ENCODE data around the gene MSMO1.
A peak's percentile ranks its signal among the peaks of the same experiment; 100 is the strongest.

MSMO1 gene

DNA sequence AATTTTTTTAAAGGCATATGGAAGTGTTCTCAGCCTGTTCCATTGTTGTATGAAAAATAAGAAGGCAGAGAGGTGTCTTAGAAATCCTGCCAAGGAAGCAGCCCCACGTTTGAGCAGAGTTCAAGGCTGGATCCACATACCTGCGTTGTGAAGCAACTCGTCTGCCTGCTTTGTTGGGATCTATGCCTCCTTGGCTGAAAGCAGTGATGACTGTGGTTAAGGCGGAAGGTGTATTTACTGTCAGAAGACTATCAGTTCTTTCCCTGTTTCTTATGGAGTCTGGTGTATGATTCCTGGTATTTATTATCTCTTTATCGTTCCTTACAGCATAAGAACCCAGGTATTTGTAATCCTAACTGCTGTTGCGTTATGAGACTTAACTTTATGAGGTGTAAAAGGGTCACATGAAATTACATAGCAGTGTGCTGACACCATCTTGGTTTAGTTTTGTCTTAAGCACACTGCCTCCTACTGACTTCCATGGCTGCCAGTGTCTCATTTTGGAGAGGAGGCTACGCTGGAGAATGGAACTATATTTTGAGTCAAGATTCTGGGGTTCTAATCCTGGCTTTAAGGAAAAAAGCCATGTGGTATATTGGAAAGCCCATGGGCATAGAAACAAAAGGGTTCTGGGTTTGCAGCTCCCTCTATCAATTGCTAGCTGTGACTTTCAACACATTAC lies 3.1 kb upstream of the MSMO1 start:
- Histone ChIP-seq H3K27ac (ENCODE audit: low read depth in 2 of 2, low read length in 2 of 2) (no peak overlapping the region), H3K4me1 (ENCODE audit: control insufficient read depth in 2 of 2, insufficient read depth in 2 of 2, low read length in 2 of 2) (peaks cover 11 to 14% of the 10 kb centered on the region in 2 donors), H3K4me3 (ENCODE audit: low read length in 2 of 2) (no peak overlapping the region)

DNA sequence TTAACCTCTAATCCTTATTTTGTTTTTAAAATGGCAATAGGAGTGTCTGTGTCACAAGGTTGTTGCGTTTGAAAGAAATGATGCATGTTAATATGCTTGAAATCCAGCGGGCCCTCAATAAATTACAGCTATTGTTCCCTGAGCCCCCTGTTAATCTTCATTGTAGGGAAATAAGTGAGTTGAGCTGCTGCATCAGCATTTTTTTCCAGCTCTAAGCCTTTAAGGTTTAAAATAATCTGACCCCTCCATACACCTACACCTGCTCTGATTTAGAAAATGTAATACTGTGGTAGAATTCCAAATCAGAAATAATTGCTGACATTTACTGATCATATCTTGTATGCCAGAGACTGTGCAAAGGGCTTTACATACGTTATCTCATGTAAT lies 2.6 kb upstream of the MSMO1 start:
- no peak overlapping the region for H3K27ac ChIP-seq (ENCODE audit: low read depth in 2 of 2, low read length in 2 of 2)
- H3K9me3 ChIP-seq (ENCODE audit: control insufficient read depth in 2 of 2, low read length in 2 of 2), result no peaks in the 10 kb centered on the region
- peaks cover 11 to 14% of the 10 kb centered on the region in 2 donors for H3K4me1 ChIP-seq (ENCODE audit: control insufficient read depth in 2 of 2, insufficient read depth in 2 of 2, low read length in 2 of 2)
- H3K4me3 ChIP-seq (ENCODE audit: low read length in 2 of 2), result no peak overlapping the region
- H3K36me3 ChIP-seq (ENCODE audit: control insufficient read depth in 2 of 2, insufficient read depth in 2 of 2, low read length in 2 of 2), result no peaks in the 10 kb centered on the region
- no peak overlapping the region for H3K9ac ChIP-seq (ENCODE audit: low read depth in 1 of 2, low read length in 2 of 2)
- H3K27me3 ChIP-seq (ENCODE audit: control insufficient read depth in 2 of 2, insufficient read depth in 2 of 2, low read length in 2 of 2), result no peaks in the 10 kb centered on the region

More for the DNA sequence above, 3.1 kb upstream of the MSMO1 start:
- no peak overlapping the region for H3K9ac ChIP-seq (ENCODE audit: low read depth in 1 of 2, low read length in 2 of 2)
- H3K27me3 ChIP-seq (ENCODE audit: control insufficient read depth in 2 of 2, insufficient read depth in 2 of 2, low read length in 2 of 2), result no peaks in the 10 kb centered on the region
- H3K36me3 ChIP-seq (ENCODE audit: control insufficient read depth in 2 of 2, insufficient read depth in 2 of 2, low read length in 2 of 2), result no peaks in the 10 kb centered on the region
- H3K9me3 ChIP-seq (ENCODE audit: control insufficient read depth in 2 of 2, low read length in 2 of 2), result no peaks in the 10 kb centered on the region

DNA sequence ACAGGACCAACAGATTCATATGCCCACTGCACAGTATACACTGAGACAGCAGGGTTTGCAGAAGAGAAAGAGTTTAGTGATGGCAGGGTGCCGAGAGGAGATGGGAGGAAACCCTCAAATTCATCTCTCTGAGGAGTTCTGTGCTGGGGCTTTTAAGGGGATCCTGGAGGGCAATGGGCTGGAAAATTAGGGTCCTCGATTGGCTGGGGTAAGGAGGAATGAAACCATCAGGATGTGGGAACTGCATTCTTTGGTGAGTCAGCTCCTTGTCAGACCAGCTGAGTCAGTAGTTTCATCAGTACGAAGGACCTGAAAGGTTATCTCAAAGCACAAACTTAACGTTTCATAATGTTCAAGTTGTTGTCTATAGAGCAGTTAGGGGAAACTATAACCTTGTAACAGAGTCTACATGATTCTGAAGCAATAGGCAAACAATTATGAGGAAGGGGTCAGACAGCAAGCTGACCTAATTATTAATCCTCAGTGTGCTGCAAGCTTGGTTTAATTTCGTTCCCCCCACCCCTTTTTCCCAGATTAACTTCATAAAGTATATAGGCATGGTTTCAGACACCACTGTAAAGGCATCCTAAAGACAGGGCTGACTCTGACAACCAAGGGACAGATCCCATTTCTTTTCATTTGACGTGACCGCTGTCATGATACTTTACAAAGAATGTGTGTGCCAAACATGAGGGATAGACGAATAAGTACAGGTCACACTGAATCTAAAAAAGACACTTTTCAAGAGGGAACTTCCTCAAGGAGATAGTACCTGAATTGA lies 1.5 kb upstream of the MSMO1 start:
- Histone ChIP-seq H3K9ac (ENCODE audit: low read depth in 1 of 2, low read length in 2 of 2) (no peak overlapping the region), H3K27ac (ENCODE audit: low read depth in 2 of 2, low read length in 2 of 2) (no peak overlapping the region)

DNA sequence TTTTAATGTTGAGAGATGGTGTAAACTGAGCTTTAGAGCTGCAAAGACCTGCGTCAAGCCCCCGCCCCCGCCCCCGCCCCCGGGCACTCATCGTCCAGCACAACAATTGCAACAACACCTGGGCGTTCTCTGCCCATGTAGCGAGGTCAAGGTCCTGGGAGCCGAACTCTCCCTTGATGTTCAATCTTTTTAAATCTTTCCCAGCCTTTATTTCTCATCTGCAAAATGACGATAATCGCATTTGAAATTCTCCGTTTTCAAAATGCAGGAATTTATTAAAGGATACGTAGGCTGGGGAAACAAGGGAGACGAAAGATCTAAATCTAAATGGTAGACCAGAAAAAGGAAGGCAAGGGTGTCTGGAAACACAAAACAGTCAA lies 648 bp upstream of the MSMO1 start:
- peak overlapping the region; percentile 70 to 76 for H3K9ac ChIP-seq (ENCODE audit: low read depth in 1 of 2, low read length in 2 of 2)
- no peaks in the 10 kb centered on the region for H3K36me3 ChIP-seq (ENCODE audit: control insufficient read depth in 2 of 2, insufficient read depth in 2 of 2, low read length in 2 of 2)
- no peaks in the 10 kb centered on the region for H3K9me3 ChIP-seq (ENCODE audit: control insufficient read depth in 2 of 2, low read length in 2 of 2)
- H3K27ac ChIP-seq (ENCODE audit: low read depth in 2 of 2, low read length in 2 of 2), result peak overlapping the region; percentile 82
- H3K4me1 ChIP-seq (ENCODE audit: control insufficient read depth in 2 of 2, insufficient read depth in 2 of 2, low read length in 2 of 2), result peaks cover 11 to 14% of the 10 kb centered on the region in 2 donors
- H3K27me3 ChIP-seq (ENCODE audit: control insufficient read depth in 2 of 2, insufficient read depth in 2 of 2, low read length in 2 of 2), result no peaks in the 10 kb centered on the region
- peak overlapping the region; percentile 80 to 95 for H3K4me3 ChIP-seq (ENCODE audit: low read length in 2 of 2)

More for the DNA sequence above, 1.5 kb upstream of the MSMO1 start:
- no peaks in the 10 kb centered on the region for H3K27me3 ChIP-seq (ENCODE audit: control insufficient read depth in 2 of 2, insufficient read depth in 2 of 2, low read length in 2 of 2)
- H3K9me3 ChIP-seq (ENCODE audit: control insufficient read depth in 2 of 2, low read length in 2 of 2), result no peaks in the 10 kb centered on the region
- H3K36me3 ChIP-seq (ENCODE audit: control insufficient read depth in 2 of 2, insufficient read depth in 2 of 2, low read length in 2 of 2), result no peaks in the 10 kb centered on the region
- H3K4me1 ChIP-seq (ENCODE audit: control insufficient read depth in 2 of 2, insufficient read depth in 2 of 2, low read length in 2 of 2), result peaks cover 11 to 14% of the 10 kb centered on the region in 2 donors
- H3K4me3 ChIP-seq (ENCODE audit: low read length in 2 of 2), result peak overlapping the region; percentile 80 to 95

DNA sequence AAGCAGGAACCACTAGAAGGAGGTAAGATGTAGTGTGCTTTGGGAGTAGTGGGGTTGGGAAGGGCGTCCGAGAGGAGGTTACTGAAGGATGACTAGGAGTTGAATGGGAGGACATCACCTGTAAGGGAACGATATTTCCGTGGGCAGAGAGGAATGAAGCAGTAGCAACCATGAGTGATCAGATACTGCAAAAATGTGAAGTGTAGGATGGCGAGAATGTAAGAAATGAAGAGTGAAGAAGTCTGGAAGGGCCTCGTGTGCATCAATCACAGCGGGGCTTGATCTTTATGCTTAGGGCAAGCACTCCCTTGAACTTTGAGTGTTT lies 594 bp downstream of the MSMO1 start:
- peaks cover 0 to 2% of the 10 kb centered on the region in 2 donors for H3K36me3 ChIP-seq (ENCODE audit: control insufficient read depth in 2 of 2, insufficient read depth in 2 of 2, low read length in 2 of 2)
- peak overlapping the region; percentile 82 to 88 for H3K27ac ChIP-seq (ENCODE audit: low read depth in 2 of 2, low read length in 2 of 2)
- peak overlapping the region; percentile 85 to 100 for H3K4me3 ChIP-seq (ENCODE audit: low read length in 2 of 2)
- H3K9ac ChIP-seq (ENCODE audit: low read depth in 1 of 2, low read length in 2 of 2), result peak overlapping the region; percentile 81 to 82
- H3K9me3 ChIP-seq (ENCODE audit: control insufficient read depth in 2 of 2, low read length in 2 of 2), result no peaks in the 10 kb centered on the region
- peaks cover 11 to 14% of the 10 kb centered on the region in 2 donors for H3K4me1 ChIP-seq (ENCODE audit: control insufficient read depth in 2 of 2, insufficient read depth in 2 of 2, low read length in 2 of 2)
- no peaks in the 10 kb centered on the region for H3K27me3 ChIP-seq (ENCODE audit: control insufficient read depth in 2 of 2, insufficient read depth in 2 of 2, low read length in 2 of 2)

DNA sequence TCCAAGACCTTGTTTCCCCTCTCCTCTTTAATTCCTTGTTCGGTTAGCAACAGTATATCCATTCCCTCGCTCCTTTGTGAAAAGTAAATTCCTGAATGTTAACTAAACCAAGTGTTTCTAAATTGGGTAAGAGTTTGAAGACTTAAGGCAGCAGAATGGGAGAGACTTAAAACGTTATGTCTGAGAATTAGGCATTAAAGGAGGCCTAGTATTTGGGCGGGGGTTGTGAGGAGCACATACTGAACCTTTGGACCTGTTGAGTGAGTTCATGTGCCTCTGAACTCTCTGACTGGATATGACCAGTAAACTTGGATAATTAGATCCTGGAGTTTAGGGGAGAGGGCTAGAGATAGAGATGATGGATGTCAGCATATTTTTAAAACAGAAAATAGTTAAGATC lies 1.2 kb downstream of the MSMO1 start:
- peaks cover 0 to 4% of the 10 kb centered on the region in 2 donors for H3K36me3 ChIP-seq (ENCODE audit: control insufficient read depth in 2 of 2, insufficient read depth in 2 of 2, low read length in 2 of 2)
- H3K27me3 ChIP-seq (ENCODE audit: control insufficient read depth in 2 of 2, insufficient read depth in 2 of 2, low read length in 2 of 2), result no peaks in the 10 kb centered on the region
- H3K27ac ChIP-seq (ENCODE audit: low read depth in 2 of 2, low read length in 2 of 2), result peak overlapping the region in 1 of 2 donors; percentile 88
- H3K4me1 ChIP-seq (ENCODE audit: control insufficient read depth in 2 of 2, insufficient read depth in 2 of 2, low read length in 2 of 2), result peaks cover 11 to 14% of the 10 kb centered on the region in 2 donors
- peak overlapping the region; percentile 85 to 100 for H3K4me3 ChIP-seq (ENCODE audit: low read length in 2 of 2)
- peak overlapping the region; percentile 81 to 82 for H3K9ac ChIP-seq (ENCODE audit: low read depth in 1 of 2, low read length in 2 of 2)
- no peaks in the 10 kb centered on the region for H3K9me3 ChIP-seq (ENCODE audit: control insufficient read depth in 2 of 2, low read length in 2 of 2)

DNA sequence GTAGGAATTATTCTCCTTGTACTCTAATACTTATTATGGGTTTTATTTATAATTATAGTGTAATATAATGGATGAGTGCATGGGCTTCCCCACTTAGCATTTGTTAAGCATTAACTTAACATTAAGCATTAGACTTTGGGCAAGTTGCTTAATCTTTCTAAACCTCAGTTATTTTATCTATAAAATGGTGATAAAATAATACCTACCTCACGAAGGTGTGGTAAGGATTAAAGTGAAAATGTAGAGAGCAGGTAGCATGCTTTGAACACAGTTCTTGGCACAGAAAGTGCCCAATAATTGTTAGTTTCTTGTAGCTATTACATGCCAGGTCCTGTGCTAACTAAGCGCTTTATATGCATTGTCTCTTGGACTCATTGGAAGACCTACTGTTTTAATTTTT lies 2.6 kb downstream of the MSMO1 start:
- Histone ChIP-seq H3K4me1 (ENCODE audit: control insufficient read depth in 2 of 2, insufficient read depth in 2 of 2, low read length in 2 of 2) (peaks cover 11 to 14% of the 10 kb centered on the region in 2 donors), H3K27me3 (ENCODE audit: control insufficient read depth in 2 of 2, insufficient read depth in 2 of 2, low read length in 2 of 2) (no peaks in the 10 kb centered on the region), H3K4me3 (ENCODE audit: low read length in 2 of 2) (no peak overlapping the region), H3K9me3 (ENCODE audit: control insufficient read depth in 2 of 2, low read length in 2 of 2) (no peaks in the 10 kb centered on the region), H3K9ac (ENCODE audit: low read depth in 1 of 2, low read length in 2 of 2) (no peak overlapping the region), H3K36me3 (ENCODE audit: control insufficient read depth in 2 of 2, insufficient read depth in 2 of 2, low read length in 2 of 2) (peaks cover 7 to 9% of the 10 kb centered on the region in 2 donors), H3K27ac (ENCODE audit: low read depth in 2 of 2, low read length in 2 of 2) (no peak overlapping the region)

DNA sequence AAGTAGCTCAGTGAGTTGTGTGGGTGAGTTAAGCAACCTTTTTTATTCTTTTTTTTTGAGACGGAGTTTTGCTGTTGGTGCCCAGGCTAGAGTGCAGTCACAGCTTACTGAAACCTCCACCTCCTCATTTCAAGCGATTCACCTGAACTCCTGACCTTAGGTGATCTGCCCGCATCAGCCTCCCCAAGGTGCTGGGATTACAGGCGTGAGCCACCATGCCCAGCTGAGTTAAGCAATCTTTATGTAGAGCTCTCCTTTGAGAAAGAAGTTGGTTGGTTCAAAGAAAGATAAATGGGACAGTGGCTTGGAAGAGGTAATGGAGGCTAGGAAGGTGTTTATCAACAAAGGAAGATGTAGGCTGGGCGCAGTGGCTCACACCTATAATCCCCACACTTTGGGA lies 3.2 kb downstream of the MSMO1 start:
- H3K4me3 ChIP-seq (ENCODE audit: low read length in 2 of 2), result no peak overlapping the region
- no peak overlapping the region for H3K27ac ChIP-seq (ENCODE audit: low read depth in 2 of 2, low read length in 2 of 2)
- H3K36me3 ChIP-seq (ENCODE audit: control insufficient read depth in 2 of 2, insufficient read depth in 2 of 2, low read length in 2 of 2), result peaks cover 10% of the 10 kb centered on the region in 2 donors
- no peaks in the 10 kb centered on the region for H3K9me3 ChIP-seq (ENCODE audit: control insufficient read depth in 2 of 2, low read length in 2 of 2)
- H3K4me1 ChIP-seq (ENCODE audit: control insufficient read depth in 2 of 2, insufficient read depth in 2 of 2, low read length in 2 of 2), result peaks cover 11 to 14% of the 10 kb centered on the region in 2 donors
- no peak overlapping the region for H3K9ac ChIP-seq (ENCODE audit: low read depth in 1 of 2, low read length in 2 of 2)
- no peaks in the 10 kb centered on the region for H3K27me3 ChIP-seq (ENCODE audit: control insufficient read depth in 2 of 2, insufficient read depth in 2 of 2, low read length in 2 of 2)

DNA sequence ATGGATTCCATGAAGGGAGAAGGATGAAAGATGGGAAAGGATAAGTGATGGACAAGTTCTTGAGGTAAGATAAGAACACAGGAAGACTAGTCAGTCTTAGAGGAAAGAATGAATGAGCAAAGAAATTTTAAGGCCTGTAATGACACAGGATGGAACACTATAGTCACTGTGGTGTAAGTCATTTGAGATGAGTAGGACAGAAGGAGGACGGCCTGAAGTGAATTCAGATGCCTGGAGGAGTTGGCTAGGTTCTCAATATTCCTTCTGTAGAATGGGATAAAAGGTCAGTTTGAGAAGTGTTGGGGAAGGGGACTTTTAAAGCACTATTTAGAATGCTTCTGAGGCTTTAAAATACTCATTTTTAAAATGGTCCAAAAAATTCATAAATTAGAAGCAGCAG lies 3.9 kb downstream of the MSMO1 start:
- Histone ChIP-seq H3K36me3 (ENCODE audit: control insufficient read depth in 2 of 2, insufficient read depth in 2 of 2, low read length in 2 of 2) (peaks cover 10% of the 10 kb centered on the region in 2 donors), H3K9me3 (ENCODE audit: control insufficient read depth in 2 of 2, low read length in 2 of 2) (no peaks in the 10 kb centered on the region), H3K4me1 (ENCODE audit: control insufficient read depth in 2 of 2, insufficient read depth in 2 of 2, low read length in 2 of 2) (peaks cover 10 to 11% of the 10 kb centered on the region in 2 donors), H3K27me3 (ENCODE audit: control insufficient read depth in 2 of 2, insufficient read depth in 2 of 2, low read length in 2 of 2) (no peaks in the 10 kb centered on the region), H3K9ac (ENCODE audit: low read depth in 1 of 2, low read length in 2 of 2) (no peak overlapping the region), H3K4me3 (ENCODE audit: low read length in 2 of 2) (no peak overlapping the region), H3K27ac (ENCODE audit: low read depth in 2 of 2, low read length in 2 of 2) (no peak overlapping the region)

DNA sequence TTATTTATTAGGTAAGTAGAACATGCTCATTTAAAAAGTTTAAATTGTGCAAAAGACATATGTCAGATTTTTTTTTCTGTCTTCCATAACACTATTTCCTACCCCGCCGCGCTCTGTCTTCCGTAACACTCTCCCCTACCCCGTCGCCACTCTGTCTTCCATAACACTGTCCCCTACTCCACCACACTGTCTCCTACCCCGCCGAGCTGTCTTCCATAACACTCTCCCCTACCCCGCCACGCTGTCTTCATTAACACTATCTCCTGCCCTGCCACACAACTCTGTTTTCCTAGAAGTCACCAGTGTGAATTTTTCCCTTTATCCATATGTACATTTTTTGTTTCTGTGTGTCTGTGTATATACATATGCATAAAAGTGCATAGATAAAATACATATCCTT lies 4.4 kb downstream of the MSMO1 start:
- Histone ChIP-seq H3K4me1 (ENCODE audit: control insufficient read depth in 2 of 2, insufficient read depth in 2 of 2, low read length in 2 of 2) (peaks cover 9 to 11% of the 10 kb centered on the region in 2 donors), H3K4me3 (ENCODE audit: low read length in 2 of 2) (no peak overlapping the region), H3K27me3 (ENCODE audit: control insufficient read depth in 2 of 2, insufficient read depth in 2 of 2, low read length in 2 of 2) (no peaks in the 10 kb centered on the region), H3K9ac (ENCODE audit: low read depth in 1 of 2, low read length in 2 of 2) (no peak overlapping the region), H3K36me3 (ENCODE audit: control insufficient read depth in 2 of 2, insufficient read depth in 2 of 2, low read length in 2 of 2) (peaks cover 10% of the 10 kb centered on the region in 2 donors), H3K9me3 (ENCODE audit: control insufficient read depth in 2 of 2, low read length in 2 of 2) (no peaks in the 10 kb centered on the region), H3K27ac (ENCODE audit: low read depth in 2 of 2, low read length in 2 of 2) (no peak overlapping the region)

Data from mucosa of rectum (tissue), 2 donors.